Bone marrow (tissue), 2 donors: ENCODE measurements around the gene FZD1.

Experiments used
- DNase-seq, 2 donors: peaks; one replicate each; lab custom pipeline; 2025; lab: John Stamatoyannopoulos, UW

The FZD1 gene

DNA sequence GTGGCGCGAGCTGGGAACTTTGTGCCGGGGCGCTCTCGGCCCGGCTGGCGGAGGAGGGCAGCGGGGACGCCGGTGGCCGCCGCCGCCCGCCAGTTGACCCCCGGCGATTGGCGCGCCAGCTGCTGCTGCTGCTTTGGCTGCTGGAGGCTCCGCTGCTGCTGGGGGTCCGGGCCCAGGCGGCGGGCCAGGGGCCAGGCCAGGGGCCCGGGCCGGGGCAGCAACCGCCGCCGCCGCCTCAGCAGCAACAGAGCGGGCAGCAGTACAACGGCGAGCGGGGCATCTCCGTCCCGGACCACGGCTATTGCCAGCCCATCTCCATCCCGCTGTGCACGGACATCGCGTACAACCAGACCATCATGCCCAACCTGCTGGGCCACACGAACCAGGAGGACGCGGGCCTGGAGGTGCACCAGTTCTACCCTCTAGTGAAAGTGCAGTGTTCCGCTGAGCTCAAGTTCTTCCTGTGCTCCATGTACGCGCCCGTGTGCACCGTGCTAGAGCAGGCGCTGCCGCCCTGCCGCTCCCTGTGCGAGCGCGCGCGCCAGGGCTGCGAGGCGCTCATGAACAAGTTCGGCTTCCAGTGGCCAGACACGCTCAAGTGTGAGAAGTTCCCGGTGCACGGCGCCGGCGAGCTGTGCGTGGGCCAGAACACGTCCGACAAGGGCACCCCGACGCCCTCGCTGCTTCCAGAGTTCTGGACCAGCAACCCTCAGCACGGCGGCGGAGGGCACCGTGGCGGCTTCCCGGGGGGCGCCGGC, 870 bp downstream of the FZD1 start:
- DNase-seq: peak; percentile 24 to 48

DNA sequence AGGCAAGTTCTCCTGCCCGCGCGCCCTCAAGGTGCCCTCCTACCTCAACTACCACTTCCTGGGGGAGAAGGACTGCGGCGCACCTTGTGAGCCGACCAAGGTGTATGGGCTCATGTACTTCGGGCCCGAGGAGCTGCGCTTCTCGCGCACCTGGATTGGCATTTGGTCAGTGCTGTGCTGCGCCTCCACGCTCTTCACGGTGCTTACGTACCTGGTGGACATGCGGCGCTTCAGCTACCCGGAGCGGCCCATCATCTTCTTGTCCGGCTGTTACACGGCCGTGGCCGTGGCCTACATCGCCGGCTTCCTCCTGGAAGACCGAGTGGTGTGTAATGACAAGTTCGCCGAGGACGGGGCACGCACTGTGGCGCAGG, 1.4 kb downstream of the FZD1 start:
- DNase-seq: no peak

GRCh38 chr7:91266067-91266688, 1.9 kb downstream of the FZD1 start:
- DNase-seq: no peak

DNA sequence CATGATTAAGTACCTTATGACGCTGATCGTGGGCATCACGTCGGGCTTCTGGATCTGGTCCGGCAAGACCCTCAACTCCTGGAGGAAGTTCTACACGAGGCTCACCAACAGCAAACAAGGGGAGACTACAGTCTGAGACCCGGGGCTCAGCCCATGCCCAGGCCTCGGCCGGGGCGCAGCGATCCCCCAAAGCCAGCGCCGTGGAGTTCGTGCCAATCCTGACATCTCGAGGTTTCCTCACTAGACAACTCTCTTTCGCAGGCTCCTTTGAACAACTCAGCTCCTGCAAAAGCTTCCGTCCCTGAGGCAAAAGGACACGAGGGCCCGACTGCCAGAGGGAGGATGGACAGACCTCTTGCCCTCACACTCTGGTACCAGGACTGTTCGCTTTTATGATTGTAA, 2.5 kb downstream of the FZD1 start:
- no peak for DNase-seq

- DNase-seq: no peak
Measured at GRCh38 chr7:91267171-91267955, 3.1 kb downstream of the FZD1 start.

- DNase-seq: no peak
Measured at GRCh38 chr7:91270372-91270771, 6.1 kb downstream of the FZD1 start.

DNA sequence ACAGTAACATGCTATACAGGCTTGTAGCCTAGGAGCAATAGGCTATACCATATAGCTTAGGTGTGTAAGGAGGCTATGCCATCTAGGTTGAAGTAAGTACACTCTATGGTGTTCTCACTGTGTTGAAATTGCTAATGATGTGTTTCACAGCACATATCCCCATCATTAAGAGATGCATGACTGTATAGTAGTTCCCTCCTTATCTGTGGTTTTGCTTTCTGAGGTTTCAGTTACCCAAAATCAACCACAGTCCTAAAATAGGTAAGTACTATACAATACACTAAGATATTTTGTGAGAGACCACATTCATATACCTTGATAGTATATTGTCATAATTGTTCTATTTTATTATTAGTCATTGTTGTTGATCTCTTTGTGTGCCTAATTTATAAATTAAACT, 12.7 kb downstream of the FZD1 start:
- DNase-seq: no peak

DNA sequence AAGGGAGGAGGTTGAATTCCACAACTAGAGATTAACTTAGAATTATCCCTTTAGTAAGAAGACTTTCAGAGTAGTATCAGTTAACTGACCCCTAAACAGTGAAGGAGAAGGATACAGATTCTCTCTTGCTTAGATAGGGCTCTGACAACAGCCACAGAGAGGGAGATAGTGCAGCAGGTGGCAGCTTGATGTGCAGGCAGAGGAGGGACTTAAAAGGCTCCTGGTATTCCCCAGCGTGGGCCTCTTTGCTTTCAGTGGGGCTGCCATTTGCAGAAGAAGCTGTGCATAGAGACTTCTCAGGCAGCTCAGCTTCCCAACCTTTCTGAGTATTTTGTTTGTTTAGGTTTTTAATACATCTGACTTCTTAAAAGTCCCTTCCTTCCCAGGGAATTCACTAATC, 16.0 kb downstream of the FZD1 start:
- DNase-seq: no peak

- DNase-seq: no peak
Measured at GRCh38 chr7:91280604-91281003, 16.4 kb downstream of the FZD1 start.

- DNase-seq: no peak
Measured at GRCh38 chr7:91285696-91286355, 21.6 kb downstream of the FZD1 start.

DNA sequence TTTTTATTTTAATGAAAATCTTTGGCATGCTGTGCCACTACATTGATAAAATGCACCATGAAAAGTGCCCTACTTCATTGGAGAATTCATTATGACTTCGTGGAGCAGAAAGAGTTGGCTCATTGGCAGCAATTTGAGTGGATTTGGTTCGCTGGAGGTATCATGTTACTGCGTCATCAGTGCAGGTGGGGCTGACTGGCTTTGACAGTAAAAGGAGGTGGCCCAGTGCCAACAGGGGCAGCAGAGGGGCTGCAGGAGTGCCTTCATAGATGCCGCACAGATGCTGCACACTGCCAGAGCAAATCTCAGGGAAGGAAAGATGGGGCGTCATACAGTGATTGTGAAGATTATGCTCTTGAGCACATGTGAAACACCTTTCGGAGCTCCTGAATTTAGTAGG, 22.2 kb downstream of the FZD1 start:
- no peak for DNase-seq

DNA sequence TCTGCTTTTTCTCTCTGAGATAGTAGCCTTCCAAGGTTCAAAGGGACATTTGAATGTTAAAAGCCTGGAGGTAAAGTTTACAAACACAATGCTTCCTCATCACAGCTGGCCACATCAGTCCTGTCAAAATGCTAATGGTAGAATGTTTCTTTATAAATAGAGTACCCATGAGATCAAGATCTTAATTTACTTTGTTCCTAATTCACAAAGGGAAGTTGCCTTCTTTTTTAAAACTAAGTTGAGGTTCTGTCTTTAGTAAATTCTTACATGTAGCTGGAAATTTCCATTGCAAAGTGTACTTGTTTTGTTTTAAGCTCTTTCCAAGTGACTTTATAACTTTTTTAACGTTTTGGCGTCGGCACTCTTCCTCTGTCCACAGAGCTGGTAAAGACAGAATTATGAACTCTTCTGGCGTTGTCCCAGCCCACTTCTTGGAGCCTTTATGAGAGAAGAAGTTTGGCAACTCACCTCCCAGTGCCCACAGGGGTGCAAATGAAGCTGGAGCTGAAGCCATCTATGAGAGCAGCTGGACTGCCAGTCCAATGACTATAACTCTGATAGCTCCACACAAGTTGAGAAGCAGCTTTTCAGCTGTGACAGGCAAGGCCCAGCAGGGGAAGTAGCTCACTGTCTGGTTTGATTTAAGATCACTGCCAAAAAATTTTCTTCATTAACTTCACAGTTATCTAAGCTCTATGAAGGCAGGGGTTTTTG, 23.3 kb downstream of the FZD1 start:
- no peak for DNase-seq

GRCh38 chr7:91288208-91288824, 24.1 kb downstream of the FZD1 start:
- DNase-seq: peak in 1 of 2 donors; percentile 41

- DNase-seq: no peak
Measured at GRCh38 chr7:91289633-91290254, 25.5 kb downstream of the FZD1 start.

GRCh38 chr7:91291302-91291701, 27.1 kb downstream of the FZD1 start:
- no peak for DNase-seq

DNA sequence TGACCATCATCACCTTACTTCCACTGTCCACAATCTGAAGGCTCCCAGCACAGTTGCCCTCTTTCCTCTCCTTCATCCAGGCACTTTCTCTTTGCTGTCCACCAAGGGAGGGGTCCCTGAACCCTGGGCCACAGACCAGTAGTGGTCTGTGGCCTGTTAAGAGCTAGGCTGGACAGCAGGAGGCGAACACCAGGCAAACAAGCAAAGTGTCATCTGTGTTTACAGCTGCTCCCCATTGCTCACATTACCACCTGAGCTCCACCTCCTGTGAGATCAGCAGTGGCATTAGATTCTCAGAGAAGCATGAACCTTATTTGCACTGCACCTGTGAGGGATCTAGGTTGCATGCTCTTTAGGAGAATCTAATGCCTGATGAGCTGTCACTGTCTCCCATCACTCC, 27.7 kb downstream of the FZD1 start:
- DNase-seq: no peak

DNA sequence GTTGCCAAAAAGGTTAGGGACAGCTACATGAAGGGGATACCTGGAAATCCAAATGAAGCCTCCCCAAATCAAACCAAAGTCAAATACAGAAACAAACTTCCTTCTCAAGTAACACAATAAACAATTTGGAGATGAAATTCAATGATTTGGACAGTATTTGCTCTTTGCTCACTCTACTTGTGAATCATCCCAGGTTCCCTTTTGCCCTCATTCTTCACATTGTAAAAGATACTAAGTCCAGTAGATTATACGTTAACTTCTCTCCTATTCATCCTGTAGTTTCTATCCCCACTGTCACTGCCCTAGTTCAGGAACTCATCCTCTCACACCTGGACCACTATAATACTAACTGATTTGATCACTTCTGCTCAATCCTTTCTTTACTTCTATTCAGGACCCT, 28.3 kb downstream of the FZD1 start:
- no peak for DNase-seq

- DNase-seq: no peak
Measured at GRCh38 chr7:91293136-91293535, 28.9 kb downstream of the FZD1 start.

GRCh38 chr7:91293840-91294239, 29.6 kb downstream of the FZD1 start:
- DNase-seq: no peak

- no peak for DNase-seq
Measured at GRCh38 chr7:91294639-91295220, 30.5 kb downstream of the FZD1 start.

DNA sequence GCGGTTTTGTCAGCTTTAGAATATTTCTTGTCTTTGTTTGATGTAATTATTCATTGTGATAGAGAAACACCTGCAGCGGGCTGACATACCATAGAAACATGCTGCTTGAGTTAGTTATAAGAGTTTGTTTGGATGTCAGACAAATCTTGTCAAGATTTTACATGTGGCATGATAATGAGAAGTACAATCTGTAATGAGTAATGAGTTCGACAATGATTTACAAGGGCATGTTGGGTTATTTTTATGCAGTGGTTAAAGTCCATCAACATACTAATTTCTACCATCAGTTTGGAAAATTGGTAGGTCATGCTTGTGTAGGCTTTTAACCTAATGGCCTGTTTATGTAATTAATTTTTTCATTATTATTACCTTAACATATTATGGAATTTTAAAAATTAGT, 31.3 kb downstream of the FZD1 start:
- no peak for DNase-seq
